Stimulated activated CD4-positive, alpha-beta T cell treated with anti-CD3 and anti-CD28 coated beads, TNF-alpha, amount 100 ng/mL, for 48 hours (primary cell): Measurements from ENCODE around the gene RLN1.
"Not testable (repeated sequence)": the region's sequence is repeated elsewhere in the genome, so short reads cannot be mapped to it uniquely, and the experiment has no call there.

Experiments used
- DNase-seq, 3 donors: peaks; one replicate each; pipeline ENCODE4 v3.0.0-alpha.2; 2020; ENCODE audit warnings: low read depth in 3 of 3

RLN1 gene, protein sequence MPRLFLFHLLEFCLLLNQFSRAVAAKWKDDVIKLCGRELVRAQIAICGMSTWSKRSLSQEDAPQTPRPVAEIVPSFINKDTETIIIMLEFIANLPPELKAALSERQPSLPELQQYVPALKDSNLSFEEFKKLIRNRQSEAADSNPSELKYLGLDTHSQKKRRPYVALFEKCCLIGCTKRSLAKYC

DNA sequence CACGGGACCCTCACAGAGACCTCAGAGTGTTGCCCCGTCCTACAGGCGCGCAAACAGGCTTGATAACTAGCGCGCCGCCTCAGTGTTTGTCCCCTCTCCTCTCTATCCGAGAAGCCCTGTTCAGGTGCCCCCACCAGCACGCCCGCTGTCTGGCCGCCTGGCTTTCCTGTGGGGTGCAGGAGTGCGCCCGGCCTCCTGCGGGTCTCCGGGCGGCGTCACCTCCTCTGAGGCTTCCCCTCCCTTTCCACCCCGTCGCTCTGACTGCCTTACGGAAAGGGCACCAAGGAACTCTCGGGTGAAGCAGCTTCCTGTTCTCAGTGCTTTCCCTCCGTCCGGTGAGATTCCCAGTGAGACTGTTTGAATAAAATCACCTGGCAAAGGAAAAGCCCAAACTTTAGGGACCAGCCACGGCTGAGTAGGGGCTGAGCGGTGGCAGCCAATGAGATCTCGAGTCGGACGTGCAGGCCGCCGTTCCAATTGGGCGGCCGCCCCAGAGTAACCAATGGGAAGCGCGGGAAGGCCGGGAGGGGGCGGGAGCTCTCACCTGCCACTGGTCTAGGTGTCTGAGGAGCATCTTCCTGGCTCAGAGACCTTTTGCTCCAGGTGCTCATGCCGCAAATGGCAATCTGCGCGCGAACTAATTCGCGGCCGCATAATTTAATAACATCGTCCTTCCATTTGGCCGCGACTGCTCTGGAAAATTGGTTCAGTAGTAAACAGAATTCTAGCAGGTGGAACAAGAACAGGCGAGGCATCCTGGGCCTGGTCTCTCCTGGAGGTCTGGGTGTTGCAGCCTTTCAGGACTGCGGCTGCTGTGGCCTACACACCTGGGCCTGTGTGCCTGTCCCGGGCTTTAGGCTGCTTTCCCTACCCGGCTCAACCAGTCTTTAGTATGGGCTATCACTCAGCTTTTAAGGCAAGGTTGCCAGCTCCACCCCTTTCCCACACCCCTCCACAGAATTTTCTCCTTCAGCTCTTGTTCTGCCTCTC lies at the start of gene RLN1:
TSS of gene RLN1 (minus strand) at position 885 of the 990 bp plus-strand sequence. CDS start at position 755, 130 bp downstream.
- DNase-seq = peak in 1 of 3 donors; percentile 15

DNA sequence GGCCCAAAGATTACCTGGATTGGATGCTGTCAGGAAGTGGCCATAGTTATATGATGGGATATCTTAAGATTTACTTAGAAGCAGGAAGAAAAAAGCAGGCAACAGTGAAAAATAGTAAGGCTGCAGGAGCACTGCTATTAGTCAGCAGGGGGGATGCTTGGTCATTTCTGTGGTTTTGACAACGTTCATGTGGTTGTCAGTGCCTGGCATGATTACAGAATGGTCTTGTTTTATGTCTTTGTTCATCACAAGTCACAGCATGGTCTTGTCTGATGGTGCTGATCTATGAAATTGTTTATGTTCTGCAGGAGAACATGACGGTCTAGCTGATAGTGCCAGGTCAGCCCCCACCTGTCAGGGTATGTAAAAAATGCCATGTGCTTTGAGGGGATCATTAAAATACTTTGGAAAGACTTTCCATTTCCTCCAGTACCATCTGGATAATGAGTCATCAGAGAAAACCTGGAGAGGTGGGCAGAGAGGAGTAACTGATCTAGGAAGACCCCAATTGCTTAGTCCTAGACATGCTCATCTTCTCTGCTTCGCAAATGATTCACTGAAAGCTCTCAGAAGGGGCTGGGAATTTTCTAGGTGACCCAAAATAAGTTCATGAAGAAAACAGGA lies 49.5 kb upstream of the RLN1 start:
- peak in 1 of 3 donors; percentile 27 for DNase-seq

DNA sequence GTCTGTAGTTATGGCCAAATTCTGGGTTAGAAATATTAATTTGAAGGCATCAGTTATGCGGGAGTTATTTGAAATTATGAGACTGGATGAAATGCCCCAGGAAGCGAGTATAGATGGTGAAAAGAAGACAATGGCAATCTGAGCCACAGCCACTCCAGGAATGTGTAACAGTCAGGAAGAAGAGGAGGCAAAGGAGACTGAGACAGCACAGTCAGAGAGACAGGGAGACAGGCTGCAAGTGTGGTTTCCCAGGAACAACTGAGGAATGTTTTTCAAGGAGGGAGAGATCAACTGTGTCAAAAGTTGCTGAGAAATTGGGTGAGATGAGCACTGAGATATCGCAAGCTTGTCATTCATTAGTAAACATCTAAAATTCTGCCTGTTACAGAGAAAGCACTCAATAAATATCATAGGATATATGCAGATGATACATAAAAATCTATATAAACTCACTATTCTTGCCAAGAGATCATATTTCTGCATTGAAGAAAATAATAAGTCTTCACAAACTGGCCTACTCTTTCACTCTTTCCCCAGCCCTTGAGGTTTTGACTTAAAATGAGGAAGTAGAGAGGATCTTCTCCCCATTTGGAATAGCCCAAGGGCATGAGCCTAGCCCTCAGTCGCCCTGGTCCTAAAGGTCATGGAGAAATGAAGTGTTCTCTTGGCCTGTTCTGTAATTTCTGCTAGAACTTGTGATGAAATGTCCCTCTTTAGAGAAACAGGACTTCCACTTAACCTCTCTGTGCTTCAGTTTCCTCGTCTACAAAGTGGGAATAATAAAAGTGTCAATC lies 48.5 kb upstream of the RLN1 start:
- DNase-seq = no peak

DNA sequence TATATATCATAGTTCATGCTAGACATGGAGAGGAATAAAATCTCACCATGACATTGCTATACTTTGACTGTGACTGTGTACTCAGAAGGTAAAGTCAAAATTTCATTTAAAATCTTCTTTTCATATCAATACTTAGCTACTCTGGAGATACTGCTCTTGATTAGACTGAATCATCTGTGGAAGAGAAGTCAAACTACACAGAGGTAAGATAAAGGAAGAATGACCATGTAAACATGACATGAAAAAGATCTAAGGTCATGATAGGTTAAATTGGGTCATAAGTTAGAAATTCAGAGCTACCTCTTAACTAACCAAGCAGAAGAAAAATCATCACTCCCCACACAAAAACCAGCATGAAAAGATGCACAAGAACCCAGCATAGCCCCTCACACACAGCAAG lies 44.8 kb upstream of the RLN1 start:
- no peak for DNase-seq

DNA sequence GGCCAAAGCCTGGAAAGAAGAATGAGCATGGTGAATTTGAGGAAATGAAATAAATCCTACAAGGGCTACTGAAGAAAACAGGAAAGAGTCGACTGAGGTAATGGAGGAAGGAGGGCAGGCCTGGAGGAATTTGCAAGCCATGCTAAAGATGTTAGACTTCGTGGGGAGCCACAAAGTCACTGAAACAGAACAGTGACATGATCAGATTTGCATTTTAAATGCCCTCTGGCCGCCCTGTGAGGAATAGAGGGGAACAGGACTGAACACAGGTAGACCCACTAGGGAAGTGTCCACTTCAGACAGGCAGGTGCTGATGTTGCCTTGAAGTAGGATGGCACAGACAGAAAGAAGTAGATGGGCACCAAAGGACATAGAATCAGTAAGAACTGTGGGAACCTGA lies 42.8 kb upstream of the RLN1 start:
- no peak for DNase-seq

DNA sequence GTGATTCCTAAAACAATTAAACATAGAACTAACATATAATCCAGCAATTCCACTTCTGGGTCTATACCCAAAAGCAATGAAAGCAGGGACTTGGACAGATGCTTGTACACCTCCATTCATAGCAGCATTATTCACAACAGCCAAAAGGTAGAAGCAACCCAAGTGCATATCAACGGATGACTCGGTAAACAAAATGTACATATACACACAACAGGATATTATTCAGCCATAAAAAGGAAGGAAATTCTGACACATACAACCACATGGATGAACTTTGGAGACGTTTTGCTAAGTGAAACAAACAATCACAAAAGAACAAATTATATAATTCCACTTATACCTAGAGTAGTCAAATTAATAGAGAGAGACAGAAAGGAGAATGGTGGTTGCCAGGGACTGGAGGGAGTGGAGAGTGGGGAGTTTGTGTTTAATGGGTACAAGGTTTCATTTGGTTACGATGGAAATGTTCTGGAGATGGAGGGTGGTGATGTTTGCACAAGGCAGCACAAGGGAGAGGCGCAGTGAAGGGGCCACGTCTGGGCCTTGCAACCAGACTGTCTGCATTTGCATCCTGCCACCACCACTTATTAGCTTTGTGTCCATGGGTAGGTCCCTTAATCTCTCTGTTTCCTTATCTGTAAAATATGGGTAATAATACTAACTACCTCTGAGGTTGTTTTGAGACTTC lies 36.3 kb upstream of the RLN1 start:
- no peak for DNase-seq

DNA sequence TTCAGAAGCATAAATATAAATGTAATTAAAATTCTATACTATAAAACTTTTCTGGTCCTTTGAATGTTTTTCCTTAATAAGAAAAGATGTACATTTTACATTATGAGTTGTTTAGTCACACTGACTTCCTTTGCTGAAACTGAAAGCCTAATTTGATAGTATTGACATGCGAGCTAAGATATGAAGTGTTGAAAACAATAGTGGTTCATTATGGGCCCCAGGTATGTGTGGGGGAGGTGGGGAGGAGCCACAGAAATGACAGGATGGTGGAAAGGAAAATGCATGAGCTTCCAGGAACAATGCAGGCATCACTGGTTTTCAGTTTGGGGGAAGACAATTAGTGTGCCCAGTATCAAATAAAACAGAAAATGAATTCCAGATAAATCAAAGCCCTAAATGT lies 35.4 kb upstream of the RLN1 start:
- peak in 1 of 3 donors; percentile 6 for DNase-seq

DNA sequence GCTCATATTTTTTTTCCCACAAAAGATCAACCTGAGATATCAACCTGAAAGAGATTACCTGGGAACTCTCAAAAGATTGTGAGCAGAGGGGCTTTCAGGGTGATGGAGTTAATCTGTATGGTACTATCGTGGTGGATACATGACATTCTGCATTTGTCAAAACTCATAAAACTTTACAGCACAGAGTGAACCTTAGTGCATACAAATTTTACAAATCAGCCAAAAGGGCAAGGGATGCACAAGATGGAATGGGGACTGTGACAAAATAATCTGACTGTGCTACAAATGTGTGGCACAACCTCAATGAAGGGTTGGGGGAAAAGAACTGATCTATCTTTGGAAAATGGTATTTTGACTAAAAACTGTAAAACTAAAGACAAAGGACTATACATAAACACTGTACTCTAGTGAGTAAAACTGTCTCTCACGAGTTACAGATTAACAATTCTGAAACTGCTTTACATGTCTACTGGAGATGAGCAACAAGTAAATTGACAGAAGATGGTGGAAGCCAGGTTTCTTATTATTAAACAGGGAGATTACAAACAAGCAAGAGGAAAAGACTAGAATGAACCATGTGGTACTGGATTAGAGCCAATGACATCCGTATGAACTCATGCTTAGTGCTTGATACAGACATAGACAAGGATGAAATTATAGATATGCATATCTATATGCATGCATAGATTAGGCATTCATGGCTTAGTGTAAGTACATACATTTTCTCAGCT lies 24.8 kb upstream of the RLN1 start:
- DNase-seq = no peak

DNA sequence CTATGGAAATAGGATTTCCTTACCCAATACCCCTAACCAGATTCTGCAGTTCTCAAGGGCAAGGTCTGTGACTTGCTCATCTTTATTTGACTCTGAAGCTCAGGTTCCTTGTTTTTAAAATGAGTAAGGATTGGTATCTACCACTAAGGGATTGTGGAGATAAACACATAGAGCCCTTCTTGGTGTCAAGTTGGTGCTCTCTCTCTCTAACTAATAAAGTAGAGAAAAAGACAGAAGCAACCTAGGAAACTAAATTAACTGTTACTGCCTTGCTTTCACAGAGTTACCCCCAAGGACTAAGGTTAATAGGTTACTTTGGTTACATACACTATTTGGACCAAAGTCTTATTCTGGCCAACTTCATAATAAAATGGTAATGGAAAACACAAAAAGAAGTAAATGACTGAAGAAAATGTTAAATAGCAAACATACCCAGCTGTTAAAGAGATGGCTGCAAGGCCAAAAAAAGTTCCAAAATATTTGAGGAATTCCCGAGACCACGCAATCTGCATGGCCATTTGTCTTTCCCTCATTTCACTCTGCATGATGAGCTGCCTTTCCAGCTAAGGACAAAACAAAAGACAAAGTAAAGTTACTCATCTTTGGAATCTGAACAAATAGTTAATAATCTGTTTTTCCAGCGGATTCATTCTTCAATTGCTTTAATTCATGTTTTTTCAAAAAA lies 21.8 kb upstream of the RLN1 start:
- DNase-seq = no peak

DNA sequence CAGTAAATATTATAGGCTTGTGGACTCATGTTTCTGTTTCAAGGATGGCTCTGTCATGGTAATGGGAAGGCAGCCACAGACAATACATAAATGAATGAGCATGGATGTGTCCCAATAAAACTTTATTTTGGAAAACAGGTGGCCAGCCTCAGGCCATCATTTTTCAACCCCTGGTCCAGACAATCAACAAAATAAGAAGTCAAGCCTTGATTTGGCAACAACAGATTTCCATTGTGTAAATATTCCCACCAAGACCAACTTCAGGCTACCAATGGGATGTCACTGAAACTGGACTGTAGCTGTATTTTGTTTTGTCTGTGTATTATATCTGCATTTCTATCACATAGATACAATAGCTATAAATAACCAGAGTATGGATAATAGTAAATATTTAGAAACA lies 20.7 kb upstream of the RLN1 start:
- no peak for DNase-seq

DNA sequence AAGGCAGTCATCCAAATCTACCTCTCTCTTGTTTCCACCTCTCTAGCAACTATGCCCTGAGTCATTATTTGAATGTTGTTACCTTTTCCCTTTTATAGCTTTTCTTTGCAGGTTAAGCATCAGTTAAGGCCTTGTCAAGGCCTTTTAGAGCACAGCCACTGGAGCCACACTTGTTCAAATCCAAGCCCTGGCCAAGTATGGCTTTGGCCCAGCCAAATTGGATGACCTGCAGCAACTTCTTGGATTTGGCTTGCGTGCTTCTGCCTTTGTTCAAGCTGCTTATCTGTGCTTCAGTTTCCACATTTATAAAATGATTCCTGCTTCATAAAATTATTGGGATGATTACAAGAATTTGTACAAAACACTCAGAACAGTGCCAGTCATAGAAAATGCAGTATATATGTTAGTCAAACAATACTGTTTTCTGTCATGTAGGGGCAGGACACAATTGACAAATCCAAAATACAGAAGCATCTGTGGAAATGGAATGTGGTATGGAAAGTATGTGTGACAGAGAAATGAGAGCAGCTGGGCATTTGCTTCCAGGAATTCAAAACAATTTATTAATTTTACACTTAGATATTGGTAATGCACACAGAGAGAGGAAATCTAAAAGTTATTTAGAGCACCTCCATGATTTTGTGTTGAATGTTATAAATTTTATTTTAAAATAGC lies 17.9 kb upstream of the RLN1 start:
- DNase-seq = no peak

DNA sequence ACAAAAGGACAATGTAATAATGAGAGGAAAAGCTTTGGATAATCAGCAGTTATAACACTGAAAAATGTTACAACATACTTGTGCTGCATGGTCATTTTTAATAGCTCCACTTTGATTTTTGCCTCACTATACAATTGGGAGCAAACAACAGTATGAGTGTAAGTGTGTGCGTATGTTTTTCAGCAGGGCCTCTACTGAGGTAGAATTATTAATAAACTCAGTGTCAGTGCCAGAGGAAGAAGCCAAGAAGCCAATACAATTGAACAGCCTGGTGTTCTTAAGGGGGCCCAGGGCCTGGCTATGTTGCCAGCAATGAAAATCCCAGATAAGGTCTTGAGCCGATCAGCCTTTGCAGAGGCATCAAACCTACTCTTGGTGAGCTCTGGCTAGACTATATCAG lies 16.1 kb upstream of the RLN1 start:
- no peak for DNase-seq

DNA sequence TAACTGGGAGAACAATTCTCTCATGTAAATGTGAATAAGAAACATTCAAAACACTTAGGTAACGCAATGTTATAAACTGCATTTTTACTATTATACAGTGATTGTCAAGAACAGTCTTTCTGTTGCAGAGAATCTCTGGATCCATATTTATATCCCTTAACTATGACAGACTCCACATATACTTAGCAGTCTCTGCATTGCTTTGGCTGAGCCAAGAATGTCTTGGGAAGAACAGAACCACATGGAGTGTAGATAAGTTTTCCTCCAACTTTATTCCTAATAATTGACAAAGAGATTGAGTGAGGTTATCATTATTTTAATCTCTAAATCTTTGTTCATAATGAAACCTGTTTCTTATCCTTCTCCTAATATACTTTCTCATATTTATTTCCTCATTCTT lies 15.6 kb upstream of the RLN1 start:
- DNase-seq = no peak

DNA sequence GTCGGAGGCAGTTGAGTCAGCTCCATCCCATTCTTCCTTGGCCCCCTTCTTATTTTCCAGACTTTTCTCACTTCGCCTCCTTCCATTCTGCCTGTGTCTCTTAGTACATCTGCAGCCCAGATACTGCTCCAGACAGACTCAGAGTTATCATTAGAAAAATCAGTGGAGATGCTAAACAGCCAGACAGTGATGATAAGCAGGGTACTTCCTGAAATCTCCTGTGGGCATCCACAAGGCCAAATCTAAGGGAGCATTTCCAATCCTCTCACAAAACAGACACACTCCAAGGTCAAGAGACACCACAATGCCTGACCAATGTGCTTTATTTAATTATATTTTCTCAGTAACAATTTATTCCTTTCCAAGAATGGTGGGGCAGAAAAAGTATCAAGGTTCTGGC lies 14.5 kb upstream of the RLN1 start:
- no peak for DNase-seq

DNA sequence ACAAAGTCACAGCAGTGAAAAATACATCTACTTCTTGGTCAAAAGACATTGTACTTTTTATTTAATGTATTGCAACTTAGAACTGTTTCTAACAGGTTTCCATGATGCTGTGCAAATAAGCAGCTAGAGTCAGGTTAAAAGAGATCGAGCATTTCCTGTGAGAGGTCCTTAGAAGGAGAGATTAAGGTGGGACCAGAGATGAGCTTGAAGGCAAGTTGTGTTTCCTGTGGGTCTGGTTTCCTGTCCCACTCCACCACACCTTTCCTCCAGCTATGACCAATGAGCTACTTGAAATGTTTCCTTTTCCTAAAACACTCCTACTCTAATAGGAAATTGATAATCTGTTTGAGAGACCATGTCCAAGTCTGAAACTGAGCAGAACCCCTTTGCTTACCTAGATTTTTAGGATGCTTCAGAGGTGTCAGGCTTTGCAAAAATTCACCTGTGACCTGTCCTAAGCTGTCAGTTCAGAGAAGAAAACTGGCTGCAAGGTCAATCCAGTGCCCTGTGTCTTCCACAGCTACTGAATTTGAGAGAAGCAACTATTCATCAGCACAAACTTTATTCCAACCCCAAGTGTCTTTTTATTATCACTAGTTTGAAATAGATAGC lies 13.1 kb upstream of the RLN1 start:
- no peak for DNase-seq

DNA sequence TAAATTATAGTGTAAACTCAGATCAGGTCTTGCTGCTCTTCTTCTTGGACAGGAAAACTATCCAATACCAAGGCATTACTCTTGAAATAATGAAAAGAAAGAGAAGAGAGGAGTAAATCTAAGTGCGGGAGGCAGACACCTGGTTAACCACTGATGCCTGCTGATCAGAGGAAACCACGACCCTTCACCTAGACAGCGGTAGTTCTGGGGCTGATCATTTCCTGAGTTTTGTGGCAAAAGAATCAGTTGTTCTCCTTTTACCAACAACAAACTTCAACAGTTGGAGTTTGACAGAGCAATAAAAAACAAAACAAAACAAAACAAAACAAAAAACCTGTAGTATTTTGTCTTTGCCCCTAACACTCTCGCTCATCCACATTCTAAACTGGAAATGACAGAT lies 3.0 kb downstream of the RLN1 start:
- DNase-seq = no peak

DNA sequence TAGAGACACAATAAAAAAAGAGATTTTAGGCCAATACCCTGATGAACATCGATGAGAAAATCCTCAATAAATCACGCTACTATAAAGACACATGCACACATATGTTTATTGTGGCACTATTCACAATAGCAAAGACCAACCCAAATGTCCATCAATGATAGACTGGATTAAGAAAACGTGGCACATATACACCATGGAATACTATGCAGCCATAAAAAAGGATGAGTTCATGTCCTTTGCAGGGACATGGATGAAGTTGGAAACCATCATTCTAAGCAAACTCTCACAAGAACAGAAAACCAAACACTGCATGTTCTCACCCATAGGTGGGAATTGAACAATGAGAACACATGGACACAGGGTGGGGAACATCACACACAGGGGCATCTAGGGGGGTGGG lies 8.4 kb downstream of the RLN1 start:
- not testable (repeated sequence) for DNase-seq

DNA sequence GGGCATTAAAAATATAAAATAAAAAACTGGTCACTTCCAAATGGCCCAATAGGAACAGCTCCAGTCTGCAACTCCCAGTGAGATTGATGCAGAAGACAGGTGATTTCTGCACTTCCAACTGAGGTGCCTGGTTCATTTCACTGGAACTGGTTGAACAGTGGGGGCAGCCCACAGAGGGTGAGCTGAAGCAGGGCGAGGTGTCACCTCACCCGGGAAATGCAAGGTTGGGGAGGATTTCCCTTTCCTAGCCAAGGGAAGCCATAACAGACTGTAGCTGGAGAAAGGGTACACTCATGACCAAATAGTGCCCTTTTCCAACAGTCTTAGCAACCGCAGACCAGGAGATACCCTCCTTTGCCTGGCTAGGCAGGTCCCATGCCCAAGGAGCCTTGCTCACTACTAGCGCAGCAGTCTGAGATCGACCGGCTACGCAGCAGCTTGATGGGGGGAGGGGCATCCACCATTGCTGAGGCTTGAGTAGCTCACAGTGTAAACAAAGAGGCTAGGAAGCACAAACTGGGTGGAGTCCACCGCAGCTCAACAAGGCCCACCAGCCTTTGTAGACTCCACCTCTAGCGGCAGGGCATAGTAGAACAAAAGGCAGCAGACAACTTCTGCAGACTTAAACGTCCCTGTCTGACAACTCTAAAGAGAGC lies 12.7 kb downstream of the RLN1 start:
- no peak for DNase-seq
